WTC11 (cell line): ENCODE results near the gene CDH13.

Experiments used
- CTCF ChIP-seq: fragments of 200-600 bp; IDR thresholded peaks from 2 replicates; pipeline ENCODE4 v1.8.0; 2022; ENCODE audit warnings: antibody characterized with exemption
- HMGXB4 ChIP-seq: sonication (generic); formaldehyde crosslinking; IDR thresholded peaks from 2 replicates; pipeline ENCODE4 v1.8.1; 2023; ENCODE audit warnings: mild to moderate bottlenecking, moderate library complexity, missing genetic modification reagents
- TF ChIP-seq, protein P1 (sequence below): sonication (generic); formaldehyde crosslinking; IDR thresholded peaks from 2 replicates; pipeline ENCODE4 v1.8.1; 2022; ENCODE audit warnings: low read depth, missing genetic modification reagents, borderline replicate concordance

- TF ChIP-seq CTCF (no peak), HMGXB4 (CRISPR knock-in tag) (no peak)
- TF ChIP-seq, protein P1, sequence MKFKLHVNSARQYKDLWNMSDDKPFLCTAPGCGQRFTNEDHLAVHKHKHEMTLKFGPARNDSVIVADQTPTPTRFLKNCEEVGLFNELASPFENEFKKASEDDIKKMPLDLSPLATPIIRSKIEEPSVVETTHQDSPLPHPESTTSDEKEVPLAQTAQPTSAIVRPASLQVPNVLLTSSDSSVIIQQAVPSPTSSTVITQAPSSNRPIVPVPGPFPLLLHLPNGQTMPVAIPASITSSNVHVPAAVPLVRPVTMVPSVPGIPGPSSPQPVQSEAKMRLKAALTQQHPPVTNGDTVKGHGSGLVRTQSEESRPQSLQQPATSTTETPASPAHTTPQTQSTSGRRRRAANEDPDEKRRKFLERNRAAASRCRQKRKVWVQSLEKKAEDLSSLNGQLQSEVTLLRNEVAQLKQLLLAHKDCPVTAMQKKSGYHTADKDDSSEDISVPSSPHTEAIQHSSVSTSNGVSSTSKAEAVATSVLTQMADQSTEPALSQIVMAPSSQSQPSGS (CRISPR knock-in tag): no peak
These were observed 354.0 kb downstream of the CDH13 start for GRCh38 chr16:82980810-82981209.
